GM21529 (cell line): ENCODE measurements around the gene ACE.

ENCODE experiments used
- ATAC-seq: cut with Tn5 transposase; IDR thresholded peaks from one replicate; pipeline ENCODE4 v1.9.1; 2021; ENCODE audit not compliant: unreplicated experiment

Gene ACE

GRCh38 chr17:63533433-63534077 lies 56.7 kb downstream of the ACE start:
- no peak for ATAC-seq

DNA sequence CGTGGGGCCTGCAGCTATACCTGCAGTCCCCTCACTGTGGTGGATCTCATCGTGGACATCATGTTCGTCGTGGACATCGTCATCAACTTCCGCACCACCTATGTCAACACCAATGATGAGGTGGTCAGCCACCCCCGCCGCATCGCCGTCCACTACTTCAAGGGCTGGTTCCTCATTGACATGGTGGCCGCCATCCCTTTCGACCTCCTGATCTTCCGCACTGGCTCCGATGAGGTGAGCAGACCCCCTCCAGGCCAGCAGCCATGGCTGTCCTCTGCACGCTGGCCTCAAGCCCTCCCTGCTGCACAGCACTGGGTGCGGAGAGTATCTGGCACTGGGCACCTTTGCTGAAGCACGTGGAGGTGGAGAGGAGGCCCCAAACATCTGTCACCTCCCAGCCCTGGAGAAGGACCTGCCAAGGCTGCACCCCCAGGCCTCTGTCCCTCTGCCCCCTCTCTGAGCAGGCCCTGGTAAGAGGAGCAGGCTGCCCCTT lies 57.3 kb downstream of the ACE start:
- ATAC-seq, result no peak

DNA sequence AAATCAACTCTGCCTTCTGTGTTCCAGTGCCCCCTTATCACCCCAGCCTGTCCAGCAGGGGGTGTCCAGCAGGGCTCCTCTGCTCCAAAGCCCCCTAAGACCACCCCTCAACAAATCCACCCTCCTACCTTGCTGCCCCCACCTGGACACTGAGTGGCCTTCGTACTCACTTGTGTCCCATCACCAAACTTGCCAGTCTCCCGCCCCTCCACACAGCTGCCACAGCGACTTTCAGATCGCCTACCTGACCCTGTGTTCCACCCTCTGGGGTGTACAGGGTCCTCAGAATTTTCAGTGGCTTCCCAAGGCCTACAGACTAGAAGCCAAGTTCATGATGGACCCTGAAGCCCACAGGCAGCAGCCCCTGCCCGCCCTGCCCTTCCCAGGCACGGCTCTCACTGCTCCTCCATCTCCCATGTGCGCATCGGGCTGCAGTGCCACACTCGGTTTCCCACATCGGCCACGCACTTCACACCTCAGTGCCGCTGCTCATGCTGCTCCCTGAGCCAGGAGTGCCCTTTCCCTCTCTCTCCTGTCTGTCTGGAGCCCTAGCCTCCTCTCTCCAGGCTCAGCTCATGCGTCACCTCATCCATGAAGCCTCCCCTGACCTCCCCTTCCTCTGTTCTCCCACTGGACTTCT lies 58.1 kb downstream of the ACE start:
- no peak for ATAC-seq

DNA sequence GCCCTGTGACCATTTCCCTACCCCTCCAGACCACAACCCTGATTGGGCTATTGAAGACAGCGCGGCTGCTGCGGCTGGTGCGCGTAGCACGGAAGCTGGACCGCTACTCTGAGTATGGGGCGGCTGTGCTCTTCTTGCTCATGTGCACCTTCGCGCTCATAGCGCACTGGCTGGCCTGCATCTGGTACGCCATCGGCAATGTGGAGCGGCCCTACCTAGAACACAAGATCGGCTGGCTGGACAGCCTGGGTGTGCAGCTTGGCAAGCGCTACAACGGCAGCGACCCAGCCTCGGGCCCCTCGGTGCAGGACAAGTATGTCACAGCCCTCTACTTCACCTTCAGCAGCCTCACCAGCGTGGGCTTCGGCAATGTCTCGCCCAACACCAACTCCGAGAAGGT lies 58.8 kb downstream of the ACE start:
- ATAC-seq, result no peak

DNA sequence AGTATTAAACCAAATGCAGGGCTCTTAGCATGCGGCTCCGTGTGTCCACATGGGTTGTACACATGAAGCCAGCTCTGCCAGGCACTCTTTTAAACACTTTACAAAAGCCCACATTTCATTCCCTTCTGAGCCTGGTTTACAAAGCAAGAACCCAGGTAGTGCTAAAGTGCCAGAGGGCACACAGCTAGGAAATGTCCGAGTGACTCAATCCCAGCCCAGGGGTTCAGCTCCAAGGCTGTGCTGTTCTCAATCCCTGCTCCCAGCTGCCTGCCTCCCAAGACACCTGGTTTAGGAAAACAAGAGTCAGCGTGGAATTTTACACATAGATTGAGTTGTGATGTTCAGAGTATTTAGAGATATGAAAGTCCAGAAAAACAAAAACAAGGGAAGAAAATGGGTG lies 60.1 kb downstream of the ACE start:
- no peak for ATAC-seq

DNA sequence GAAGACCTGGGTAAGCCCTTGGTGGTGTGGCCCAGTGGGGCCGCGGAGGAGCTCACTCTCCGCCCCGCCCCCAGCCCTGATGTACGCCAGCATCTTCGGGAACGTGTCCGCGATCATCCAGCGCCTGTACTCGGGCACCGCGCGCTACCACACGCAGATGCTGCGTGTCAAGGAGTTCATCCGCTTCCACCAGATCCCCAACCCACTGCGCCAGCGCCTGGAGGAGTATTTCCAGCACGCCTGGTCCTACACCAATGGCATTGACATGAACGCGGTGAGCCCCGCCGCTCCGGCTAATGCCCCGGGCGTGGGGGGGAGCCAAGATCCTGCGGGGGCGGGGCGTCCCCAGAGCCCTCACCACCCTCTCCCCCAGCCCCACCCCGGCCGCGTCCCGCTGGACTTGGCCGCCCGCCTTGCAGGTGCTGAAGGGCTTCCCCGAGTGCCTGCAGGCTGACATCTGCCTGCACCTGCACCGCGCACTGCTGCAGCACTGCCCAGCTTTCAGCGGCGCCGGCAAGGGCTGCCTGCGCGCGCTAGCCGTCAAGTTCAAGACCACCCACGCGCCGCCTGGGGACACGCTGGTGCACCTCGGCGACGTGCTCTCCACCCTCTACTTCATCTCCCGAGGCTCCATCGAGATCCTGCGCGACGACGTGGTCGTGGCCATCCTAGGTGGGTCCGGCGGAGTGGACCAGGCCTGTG lies 61.3 kb downstream of the ACE start:
- ATAC-seq, result no peak

DNA sequence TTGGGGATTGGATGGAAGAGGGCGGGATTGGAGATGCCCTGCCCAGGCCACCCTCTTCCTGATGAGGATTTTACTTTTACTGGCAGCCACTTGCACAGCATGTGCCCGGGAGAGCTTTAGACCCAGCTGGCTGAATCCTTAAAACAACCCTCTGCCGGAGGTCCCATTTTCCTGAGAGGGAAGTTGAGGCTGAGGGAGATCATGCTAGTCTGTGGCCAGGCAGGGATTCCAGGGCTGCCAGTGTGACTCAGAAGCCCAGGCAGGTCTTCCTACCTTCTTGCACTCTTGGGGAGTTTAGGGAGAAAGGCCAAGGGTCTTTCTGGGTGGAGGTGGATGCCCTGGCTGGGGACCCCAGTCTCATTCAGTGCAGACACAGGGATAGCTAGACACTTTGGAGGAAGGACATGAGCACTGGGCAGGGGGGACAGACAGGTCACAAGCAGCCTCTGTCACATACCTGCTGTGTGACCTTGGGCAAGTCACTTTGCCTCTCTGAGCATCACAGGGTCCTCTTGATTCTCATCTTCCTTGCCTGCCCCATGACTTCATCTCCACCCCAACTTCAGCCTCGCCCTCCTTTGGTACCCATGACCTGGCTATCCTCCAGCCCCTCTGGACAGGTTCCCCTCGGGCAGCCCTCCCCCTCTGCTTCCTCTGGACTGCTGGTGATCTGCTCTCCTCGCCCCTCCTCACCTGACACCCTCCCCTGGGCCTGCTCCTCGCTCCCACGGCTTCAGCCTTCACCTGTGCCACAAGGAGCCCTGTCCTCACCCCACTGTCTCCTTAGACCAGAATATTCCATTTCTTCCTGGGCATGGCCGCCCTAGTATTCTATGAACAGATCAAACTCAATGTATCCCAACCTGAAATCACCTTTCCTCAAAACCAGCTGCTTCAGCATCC lies 62.1 kb downstream of the ACE start:
- ATAC-seq, result no peak

- ATAC-seq, result no peak
These were observed 63.7 kb downstream of the ACE start for GRCh38 chr17:63540590-63540989.

DNA sequence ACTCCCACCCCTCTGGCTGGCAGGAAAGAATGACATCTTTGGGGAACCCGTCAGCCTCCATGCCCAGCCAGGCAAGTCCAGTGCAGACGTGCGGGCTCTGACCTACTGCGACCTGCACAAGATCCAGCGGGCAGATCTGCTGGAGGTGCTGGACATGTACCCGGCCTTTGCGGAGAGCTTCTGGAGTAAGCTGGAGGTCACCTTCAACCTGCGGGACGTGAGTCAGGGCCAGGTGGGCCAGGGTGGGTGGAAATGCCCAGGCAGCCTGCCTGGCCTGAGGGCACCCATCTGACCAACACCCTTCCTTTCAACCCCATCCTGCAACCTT lies 65.3 kb downstream of the ACE start:
- ATAC-seq, result no peak

GRCh38 chr17:63542942-63543821 lies 66.3 kb downstream of the ACE start:
- ATAC-seq, result no peak

- no peak for ATAC-seq
These were observed 67.1 kb downstream of the ACE start for GRCh38 chr17:63543822-63544420.

- no peak for ATAC-seq
These were observed 67.8 kb downstream of the ACE start for GRCh38 chr17:63544467-63545301.

DNA sequence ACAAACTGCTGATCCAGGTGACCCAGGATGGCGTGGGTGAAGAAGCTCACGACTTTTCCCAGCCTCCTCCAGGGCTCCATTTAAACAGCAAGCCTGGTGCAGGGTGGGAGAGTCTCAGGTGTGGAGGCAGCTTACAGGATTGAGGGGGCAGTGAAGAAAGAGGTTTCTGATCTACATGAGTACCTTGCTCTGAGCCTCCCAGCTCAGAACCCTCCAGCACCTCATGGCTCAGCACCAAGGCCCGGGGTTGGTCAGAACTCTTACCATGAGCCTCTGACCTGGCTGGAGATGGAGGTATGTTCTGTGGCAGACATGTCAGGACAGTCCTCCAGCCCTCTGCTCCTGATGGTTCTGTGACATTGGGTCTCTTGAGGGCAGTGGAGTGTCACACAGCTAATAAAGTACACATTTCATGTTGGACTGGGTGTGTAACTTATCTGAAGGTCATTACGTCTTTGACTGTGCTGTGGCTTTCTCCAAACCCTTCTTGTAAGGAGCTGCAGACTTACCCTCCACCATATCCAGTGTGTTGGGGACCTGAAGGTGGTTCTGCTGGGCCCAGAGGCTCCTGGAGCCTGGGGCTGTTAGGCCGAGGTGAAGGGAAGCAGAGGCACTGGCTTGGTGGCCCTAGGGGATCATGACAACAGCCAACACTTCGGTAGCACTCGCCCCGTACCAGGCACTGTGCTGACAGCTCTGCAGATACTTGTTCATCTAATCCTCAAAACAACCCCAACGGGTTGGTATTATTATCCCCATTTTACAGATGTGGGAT lies 69.6 kb downstream of the ACE start:
- ATAC-seq, result no peak

- no peak for ATAC-seq
These were observed 70.2 kb downstream of the ACE start for GRCh38 chr17:63547083-63547523.
